HG03378 (cell line): ENCODE data around the gene DIS3L2.
"Not testable (repeated sequence)": the region's sequence is repeated elsewhere in the genome, so short reads cannot be mapped to it uniquely, and the experiment has no call there.

Experiments used
- ATAC-seq: cut with Tn5 transposase; IDR thresholded peaks from one replicate; pipeline ENCODE4 v1.9.1; 2021; ENCODE audit warnings: mild to moderate bottlenecking, moderate library complexity; ENCODE audit not compliant: unreplicated experiment

The DIS3L2 gene

GRCh38 chr2:232162187-232162586, 200.7 kb downstream of the DIS3L2 start:
- no peak for ATAC-seq

- no peak for ATAC-seq
Measured at GRCh38 chr2:232170396-232170795, 208.9 kb downstream of the DIS3L2 start.

- ATAC-seq = no peak
Measured at GRCh38 chr2:232174662-232175061, 213.1 kb downstream of the DIS3L2 start.

GRCh38 chr2:232176587-232176986, 215.1 kb downstream of the DIS3L2 start:
- ATAC-seq = not testable (repeated sequence)

- no peak for ATAC-seq
Measured at GRCh38 chr2:232183279-232183678, 221.8 kb downstream of the DIS3L2 start.

- no peak for ATAC-seq
Measured at GRCh38 chr2:232184346-232184745, 222.8 kb downstream of the DIS3L2 start.

- ATAC-seq = no peak
Measured at GRCh38 chr2:232190796-232191195, 229.3 kb downstream of the DIS3L2 start.

- ATAC-seq = no peak
Measured at GRCh38 chr2:232195487-232195886, 234.0 kb downstream of the DIS3L2 start.

GRCh38 chr2:232196802-232197201, 235.3 kb downstream of the DIS3L2 start:
- ATAC-seq = no peak

- no peak for ATAC-seq
Measured at GRCh38 chr2:232200195-232200594, 238.7 kb downstream of the DIS3L2 start.

- no peak for ATAC-seq
Measured at GRCh38 chr2:232203166-232203891, 241.8 kb downstream of the DIS3L2 start.

GRCh38 chr2:232203936-232204335, 242.4 kb downstream of the DIS3L2 start:
- ATAC-seq = no peak

- no peak for ATAC-seq
Measured at GRCh38 chr2:232204457-232204931, 243.0 kb downstream of the DIS3L2 start.

GRCh38 chr2:232207174-232207573, 245.7 kb downstream of the DIS3L2 start:
- ATAC-seq = no peak

GRCh38 chr2:232210306-232210705, 248.8 kb downstream of the DIS3L2 start:
- no peak for ATAC-seq

GRCh38 chr2:232211743-232212686, 250.5 kb downstream of the DIS3L2 start:
- ATAC-seq = no peak

GRCh38 chr2:232213176-232213575, 251.7 kb downstream of the DIS3L2 start:
- no peak for ATAC-seq

GRCh38 chr2:232214053-232214452, 252.5 kb downstream of the DIS3L2 start:
- ATAC-seq = no peak

GRCh38 chr2:232216028-232216427, 254.5 kb downstream of the DIS3L2 start:
- no peak for ATAC-seq

GRCh38 chr2:232218778-232219495, 257.4 kb downstream of the DIS3L2 start:
- ATAC-seq = no peak

- no peak for ATAC-seq
Measured at GRCh38 chr2:232219496-232219870, 258.0 kb downstream of the DIS3L2 start.
